PC-9 (cell line): ENCODE measurements around the gene VOPP1.

Experiments
- CTCF ChIP-seq: fragments of 200-600 bp; sonication (generic); conservative IDR thresholded peaks from 2 replicates; pipeline ENCODE4 v1.6.1; 2017; ENCODE audit warnings: mixed run types, antibody characterized with exemption, mild to moderate bottlenecking, moderate library complexity
- EZH2 ChIP-seq: fragments of 200-600 bp; sonication (generic); IDR thresholded peaks from 2 replicates; pipeline ENCODE4 v1.8.0; 2017; ENCODE audit warnings: antibody characterized with exemption, low read depth

GRCh38 chr7:55516409-55516808 is 55.9 kb downstream of the VOPP1 start:
- TF ChIP-seq CTCF (no peak), EZH2 (no peak)
